Superior temporal gyrus (tissue), 1 donor: Measurements from ENCODE around the gene YPEL1.
"Not testable (repeated sequence)": the region's sequence is repeated elsewhere in the genome, so short reads cannot be mapped to it uniquely, and the experiment has no call there.

ENCODE experiments used
- DNase-seq: peaks from one replicate; pipeline ENCODE4 v3.0.0-alpha.2; 2016; ENCODE audit errors: extremely low spot score

YPEL1 gene

GRCh38 chr22:21721195-21721852 lies 14.3 kb downstream of the YPEL1 start:
- DNase-seq = not testable (repeated sequence)

DNA sequence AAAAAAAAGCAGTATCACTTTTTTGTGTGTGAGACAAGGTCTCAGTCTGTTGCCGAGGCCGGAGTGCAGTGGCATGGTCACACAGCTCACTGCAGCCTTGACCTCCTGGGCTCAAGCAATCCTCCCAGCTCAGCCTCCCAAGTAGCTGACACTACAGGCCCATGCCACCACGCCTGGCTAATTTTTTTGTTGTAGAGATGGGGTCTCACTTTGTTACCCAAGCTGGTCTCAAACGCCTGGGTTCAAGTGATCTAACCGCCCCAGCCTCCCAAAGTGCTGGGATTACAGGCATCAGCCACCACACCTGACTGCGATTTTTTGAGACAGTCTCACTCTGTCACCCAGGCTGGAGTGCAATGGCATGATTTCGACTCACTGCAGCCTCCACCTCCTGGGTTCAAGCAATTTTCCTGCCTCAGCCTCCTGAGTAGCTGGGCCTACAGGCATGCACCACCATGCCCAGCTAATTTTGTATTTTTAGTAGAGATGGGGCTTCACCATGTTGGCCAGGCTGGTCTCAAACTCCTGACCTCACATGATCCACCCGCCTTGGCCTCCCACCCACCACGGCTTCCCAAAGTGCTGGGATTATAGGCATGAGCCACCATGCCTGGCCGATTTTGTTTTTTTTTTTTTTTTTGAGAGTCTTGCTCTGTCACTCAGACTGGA lies 15.3 kb downstream of the YPEL1 start:
- DNase-seq = not testable (repeated sequence)

- DNase-seq = no peak
Measured at GRCh38 chr22:21719024-21719423, 16.6 kb downstream of the YPEL1 start.

DNA sequence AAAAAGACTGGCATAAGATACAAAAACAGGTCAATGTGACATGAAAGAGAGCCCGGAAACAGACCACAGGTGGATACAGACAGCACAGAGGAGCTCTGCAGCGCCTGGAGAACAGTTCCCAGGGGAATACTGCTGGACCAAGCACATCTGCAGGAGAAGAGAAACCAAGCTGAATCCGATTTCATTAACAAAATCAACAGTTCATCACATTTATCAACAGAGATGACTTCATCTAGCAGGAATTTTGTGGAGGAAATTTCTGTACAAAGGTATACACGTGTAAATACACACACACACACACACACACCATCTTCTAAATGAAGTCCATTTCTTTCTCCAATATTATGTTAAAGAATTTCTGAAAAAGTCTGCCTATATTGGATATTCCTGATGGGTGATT lies 17.1 kb downstream of the YPEL1 start:
- no peak for DNase-seq

GRCh38 chr22:21716395-21717122 lies 19.0 kb downstream of the YPEL1 start:
- DNase-seq = not testable (repeated sequence)

GRCh38 chr22:21714786-21715185 lies 20.8 kb downstream of the YPEL1 start:
- DNase-seq = no peak

GRCh38 chr22:21714059-21714770 lies 21.4 kb downstream of the YPEL1 start:
- no peak for DNase-seq

GRCh38 chr22:21713428-21714058 lies 22.1 kb downstream of the YPEL1 start:
- no peak for DNase-seq

DNA sequence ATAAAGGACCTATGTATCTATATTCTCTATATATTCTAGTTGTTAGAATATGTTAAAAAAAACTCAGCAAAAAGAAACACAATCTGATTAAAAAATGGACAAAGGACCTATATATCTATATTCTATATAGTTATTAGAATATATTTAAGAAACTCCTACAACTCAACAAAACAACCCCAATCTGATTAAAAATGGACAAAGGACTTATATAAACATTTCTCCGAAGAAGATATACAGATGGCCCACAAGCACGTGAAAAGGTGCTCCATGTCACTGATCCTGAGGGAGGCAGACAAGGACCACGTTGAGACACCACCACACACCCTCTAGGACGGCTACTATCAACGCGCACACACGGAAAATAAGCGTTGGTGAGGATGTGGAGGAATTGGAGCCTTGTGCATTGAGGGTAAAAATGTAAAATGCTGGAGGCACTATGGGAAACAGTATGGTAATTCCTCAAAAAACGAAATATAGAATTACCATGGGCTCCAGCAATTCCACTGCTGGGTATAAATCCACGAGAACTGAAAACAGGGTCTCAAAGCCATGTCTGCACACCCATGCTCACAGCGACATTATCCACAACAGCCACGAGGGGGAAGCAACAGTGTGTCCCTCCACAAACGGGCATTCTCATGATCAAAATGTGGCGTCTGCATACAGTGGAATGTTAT lies 22.7 kb downstream of the YPEL1 start:
- DNase-seq = peak; percentile 94

DNA sequence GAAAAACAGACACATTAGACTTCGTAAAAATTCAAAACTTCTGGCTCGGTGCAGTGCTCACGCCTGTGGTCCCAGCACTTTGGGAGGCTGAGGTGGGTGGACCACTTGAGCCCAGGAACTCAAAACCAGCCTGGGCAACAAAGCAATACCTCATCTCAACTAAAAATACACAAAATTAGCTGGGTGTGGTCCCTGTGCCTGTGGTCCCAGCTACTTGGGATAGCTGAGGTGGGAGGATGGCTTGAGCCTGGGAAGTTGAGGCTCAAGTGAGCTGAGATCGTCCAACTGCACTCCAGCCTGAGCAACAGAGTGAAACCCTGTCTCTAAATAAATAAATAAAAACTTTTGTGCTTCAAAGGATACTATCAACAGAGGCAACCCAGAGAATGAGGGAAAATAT lies 23.7 kb downstream of the YPEL1 start:
- DNase-seq = no peak

- DNase-seq = no peak
Measured at GRCh38 chr22:21710156-21710555, 25.4 kb downstream of the YPEL1 start.

DNA sequence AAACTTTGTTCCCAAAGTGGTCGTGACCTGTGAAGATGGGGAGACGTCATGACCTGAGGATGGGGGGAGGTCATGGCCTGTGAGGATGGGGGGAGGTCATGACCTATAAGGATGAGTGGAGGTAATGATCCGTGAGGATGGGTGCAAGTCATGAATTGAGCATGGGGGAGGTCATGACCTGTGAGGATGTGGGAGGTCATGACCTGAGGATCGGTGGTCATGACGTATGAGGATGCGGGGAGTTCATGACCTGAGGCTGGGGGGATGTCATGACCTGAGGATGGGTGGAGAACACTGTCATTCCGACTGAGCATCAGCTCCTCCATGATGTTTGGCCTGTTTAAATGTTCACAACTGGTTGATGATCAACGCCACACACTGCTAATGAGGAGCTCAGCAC lies 25.9 kb downstream of the YPEL1 start:
- no peak for DNase-seq

- DNase-seq = no peak
Measured at GRCh38 chr22:21708960-21709359, 26.6 kb downstream of the YPEL1 start.

DNA sequence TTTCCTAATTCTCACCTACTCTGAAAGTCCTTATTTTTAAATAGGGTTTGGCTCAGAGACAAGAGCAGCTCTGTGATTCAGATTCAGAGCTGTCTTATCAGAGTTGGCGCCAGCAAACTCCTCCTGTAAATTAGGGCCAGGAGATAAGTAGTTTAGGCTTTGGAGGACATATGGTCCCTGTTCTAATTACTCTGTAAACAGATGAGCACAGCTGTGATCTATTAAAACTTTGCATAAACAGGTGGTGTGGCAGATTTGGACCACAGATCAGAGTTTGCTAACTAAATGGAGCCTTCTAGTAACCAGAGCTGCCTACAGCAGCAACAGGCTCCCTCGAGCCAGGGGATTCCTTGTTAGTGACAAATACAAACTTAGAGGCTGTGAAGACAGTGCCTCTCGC lies 27.9 kb downstream of the YPEL1 start:
- no peak for DNase-seq

DNA sequence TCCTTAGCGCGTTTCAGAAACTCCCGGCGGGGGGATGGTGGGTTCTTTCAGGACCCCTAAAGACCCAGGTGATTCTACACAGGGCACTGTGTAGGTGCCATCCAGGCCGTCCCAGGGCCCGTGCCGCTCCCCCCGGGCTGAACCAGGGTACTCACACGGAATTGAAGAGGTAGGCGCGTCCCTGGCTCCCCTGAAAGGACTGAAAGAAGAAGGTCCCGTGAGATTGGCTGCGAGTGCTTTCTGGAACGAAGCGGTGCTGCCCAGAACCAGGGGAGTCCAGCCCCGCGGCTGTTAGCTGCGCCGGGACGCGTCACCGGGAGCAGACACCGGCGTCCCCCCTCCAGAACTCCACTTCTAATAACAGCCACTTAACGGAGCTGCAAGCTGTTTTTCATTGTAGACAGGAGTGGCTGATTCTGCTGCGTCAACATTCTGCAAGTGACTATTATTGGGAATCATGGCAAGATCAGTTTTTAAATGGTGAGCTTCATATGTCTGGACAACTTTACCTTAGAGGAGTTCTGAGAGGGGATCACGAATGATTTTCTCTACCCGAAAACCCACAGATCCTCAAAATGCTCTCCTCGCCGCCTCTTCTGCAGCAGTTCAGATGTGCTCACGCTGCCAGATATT lies 31.8 kb downstream of the YPEL1 start:
- no peak for DNase-seq

DNA sequence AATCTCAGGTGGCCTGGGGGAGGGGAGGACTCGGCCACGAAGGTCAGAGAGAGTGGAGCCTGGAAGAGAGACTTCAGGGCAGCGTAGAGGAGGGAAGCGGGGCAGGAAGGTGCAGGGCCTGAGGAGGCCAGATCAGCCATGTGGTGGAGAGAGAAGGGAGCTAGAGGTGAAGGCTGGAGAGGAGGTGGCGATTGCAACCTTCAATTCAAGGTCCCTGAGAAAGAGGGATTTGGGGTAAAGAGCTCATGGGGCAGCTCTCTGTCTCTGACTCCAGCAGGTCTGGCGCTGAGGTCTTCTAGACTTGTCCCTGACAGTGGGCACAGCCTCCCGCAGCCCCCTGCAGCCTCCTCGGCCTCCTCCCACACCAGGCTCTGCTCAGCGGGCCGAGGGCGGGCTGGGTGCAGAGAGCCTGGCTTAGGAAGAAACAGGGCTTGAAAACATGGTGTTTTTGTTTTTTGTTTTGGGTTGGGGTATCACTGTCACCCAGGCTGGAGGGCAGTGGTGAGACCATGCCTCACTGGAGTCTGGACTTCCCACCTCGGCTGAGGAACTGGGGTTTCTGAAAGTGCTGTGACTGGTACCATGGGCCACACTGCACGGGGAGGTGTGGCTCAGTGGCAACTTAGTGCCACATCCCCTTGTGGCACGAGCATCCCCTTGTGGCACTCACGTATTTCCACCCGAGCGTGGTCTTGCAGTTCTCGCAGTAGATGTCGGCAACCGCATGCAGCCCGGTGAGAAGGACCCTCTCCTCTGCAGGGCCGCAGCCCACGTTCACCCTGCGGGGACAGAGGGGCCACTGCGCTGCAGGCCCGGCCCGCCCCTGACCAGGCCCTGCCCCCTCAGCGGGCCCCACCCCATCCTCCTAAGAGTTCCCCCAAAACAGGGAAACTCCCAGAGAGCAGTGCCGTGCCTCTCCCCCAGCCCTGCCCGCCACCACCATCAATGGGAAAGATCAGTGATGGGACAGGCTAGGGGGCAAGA lies 32.6 kb downstream of the YPEL1 start:
- DNase-seq = no peak

DNA sequence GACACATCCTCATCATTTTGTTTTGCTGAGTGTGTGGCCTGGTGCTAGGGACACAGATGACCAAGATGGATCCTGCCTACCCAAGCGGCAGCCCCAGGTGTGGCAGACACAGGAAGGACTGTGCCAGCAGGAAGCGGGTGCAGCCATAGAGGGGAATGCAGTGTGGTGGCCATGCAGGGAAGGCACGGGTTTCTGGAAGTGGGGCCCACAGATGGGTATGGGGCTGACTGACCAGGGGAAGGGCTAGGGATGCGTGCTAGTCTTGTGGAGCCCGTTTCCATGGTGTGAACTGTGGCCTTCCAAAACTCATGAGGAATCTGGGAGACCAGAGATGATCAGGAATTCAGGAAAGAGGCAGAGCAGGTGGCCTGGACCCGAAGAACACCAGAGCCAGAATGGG lies 33.5 kb downstream of the YPEL1 start:
- DNase-seq = no peak

GRCh38 chr22:21701384-21701971 lies 34.1 kb downstream of the YPEL1 start:
- DNase-seq = no peak

- DNase-seq = no peak
Measured at GRCh38 chr22:21700822-21701221, 34.8 kb downstream of the YPEL1 start.
